GM23338 (cell line): ENCODE data around the gene TRIM67. TPM values are rescaled to one million over a fixed set of nuclear protein-coding genes. Genes with fewer than 3 reads are reported as not detected.

ENCODE experiments used
- ATAC-seq: fragments of 200-7000 bp; cut with Tn5 transposase; 3 replicates; pipeline ENCODE4 v1.9.1; 2020
- DNase-seq: peaks from one replicate; pipeline ENCODE4 v3.0.0-alpha.2; 2015; ENCODE audit warnings: low spot score
- H2AFZ ChIP-seq: fragments of 200-600 bp; sonication (generic); 2 replicates; pipeline ENCODE4 v1.8.0; 2016; ENCODE audit warnings: antibody characterized with exemption, mild to moderate bottlenecking, moderate library complexity
- H3F3A ChIP-seq: fragments of 200-600 bp; sonication (generic); replicated peaks from 2 replicates; pipeline ENCODE4 v1.8.0; 2017; ENCODE audit warnings: antibody characterized with exemption, mixed run types, low read depth
- H3K27ac ChIP-seq: fragments of 200-600 bp; sonication (generic); 2 replicates; pipeline ENCODE4 v1.6.1; 2016; ENCODE audit warnings: low read depth
- H3K27me3 ChIP-seq: fragments of 200-600 bp; sonication (generic); 2 replicates; pipeline ENCODE4 v1.8.0; 2016; ENCODE audit warnings: mild to moderate bottlenecking, mixed run types, moderate library complexity; ENCODE audit not compliant: insufficient read depth
- H3K36me3 ChIP-seq: fragments of 200-600 bp; sonication (generic); 2 replicates; pipeline ENCODE4 v1.8.0; 2016; ENCODE audit warnings: mild to moderate bottlenecking; ENCODE audit not compliant: insufficient read depth
- H3K4me1 ChIP-seq: fragments of 200-600 bp; sonication (generic); 2 replicates; pipeline ENCODE4 v1.8.0; 2016; ENCODE audit warnings: mild to moderate bottlenecking, moderate library complexity; ENCODE audit not compliant: insufficient read depth
- H3K4me2 ChIP-seq: fragments of 200-600 bp; sonication (generic); 2 replicates; pipeline ENCODE4 v1.7.1; 2017; ENCODE audit warnings: mixed run types
- H3K4me3 ChIP-seq: fragments of 200-600 bp; sonication (generic); 2 replicates; pipeline ENCODE4 v1.6.1; 2016; ENCODE audit warnings: mixed run types
- H3K79me2 ChIP-seq: fragments of 200-600 bp; sonication (generic); replicated peaks from 2 replicates; pipeline ENCODE4 v1.8.0; 2017; ENCODE audit warnings: mild to moderate bottlenecking; ENCODE audit not compliant: insufficient read depth
- H3K9me2 ChIP-seq: fragments of 200-600 bp; sonication (generic); 2 replicates; pipeline ENCODE4 v1.8.0; 2017; ENCODE audit not compliant: insufficient read depth
- H4K20me1 ChIP-seq: fragments of 200-600 bp; sonication (generic); replicated peaks from 2 replicates; pipeline ENCODE4 v1.8.0; 2017; ENCODE audit warnings: mild to moderate bottlenecking; ENCODE audit not compliant: insufficient read depth
- H3K27ac Mint-ChIP-seq: 2 replicates; pipeline ENCODE4 v1.8.0; 2020; ENCODE audit warnings: inconsistent platforms, mild to moderate bottlenecking, moderate library complexity, mixed read lengths
- H3K27me3 Mint-ChIP-seq: 3 replicates; pipeline ENCODE4 v1.8.0; 2022; ENCODE audit warnings: low read depth, mild to moderate bottlenecking, moderate library complexity, mixed read lengths, inconsistent platforms; ENCODE audit not compliant: insufficient read depth, poor library complexity
- H3K36me3 Mint-ChIP-seq: 3 replicates; pipeline ENCODE4 v1.8.0; 2021; ENCODE audit warnings: low read depth, mild to moderate bottlenecking, inconsistent platforms, moderate library complexity, mixed read lengths
- H3K4me1 Mint-ChIP-seq: 3 replicates; pipeline ENCODE4 v1.8.0; 2020; ENCODE audit warnings: mild to moderate bottlenecking, inconsistent platforms, mixed read lengths
- H3K4me3 Mint-ChIP-seq: 3 replicates; pipeline ENCODE4 v1.8.0; 2021; ENCODE audit warnings: moderate library complexity, mild to moderate bottlenecking, inconsistent platforms, mixed read lengths
- H3K9me3 Mint-ChIP-seq: 3 replicates; pipeline ENCODE4 v1.8.0; 2020; ENCODE audit warnings: moderate library complexity, mild to moderate bottlenecking, inconsistent platforms, mixed read lengths
- EZH2phosphoT487 ChIP-seq: fragments of 200-600 bp; sonication (generic); IDR thresholded peaks from one replicate; pipeline ENCODE4 v1.8.1; 2018; ENCODE audit warnings: antibody characterized with exemption; ENCODE audit not compliant: unreplicated experiment
- ZNF462 ChIP-seq: fragments of 250-450 bp; sonication (Bioruptor Pico); IDR thresholded peaks from 2 replicates; pipeline ENCODE4 v1.5.0; 2020; ENCODE audit warnings: mild to moderate bottlenecking, moderate library complexity
- polyA plus RNA-seq: library from polyadenylated mRNA; unstranded; fragments of >200 nt; fragmentation: Nextera tagmentation; extraction: Ambion mirVana; gene quantifications from 2 replicates; pipeline ENCODE4 v1.2.1, GENCODE V29; 2016
- total RNA-seq: library from RNA; depleted of rRNA; stranded (reverse); fragments of >200 nt; shearing (Covaris generic); gene quantifications from 2 replicates; pipeline ENCODE4 v1.2.3, GENCODE V29; 2014

TRIM67 gene
- total and polyA plus RNA-seq, 2 experiments from 2014 or later, result 0.03 TPM; not detected in 1

- Mint-ChIP-seq H3K9me3 (peaks cover 4% of the 10 kb centered on the region; the same call in 2 of the 3 replicates), H3K4me3 (peak overlapping the region; percentile 59; the same call in 2 of the 3 replicates)
Measured at GRCh38 chr1:231162970-231163829, 1.3 kb downstream of the TRIM67 start.

More at GRCh38 chr1:231162970-231163829, 1.3 kb downstream of the TRIM67 start:
- Histone ChIP-seq H3K9me2 (no peaks in the 10 kb centered on the region), H3K4me3 (peak overlapping the region; percentile 69), H3K79me2 (no peaks in the 10 kb centered on the region), H2AFZ (0 out of 2 replicates have a peak overlapping the region, but pooled peaks have one; percentile 38), H3F3A (no peaks in the 10 kb centered on the region), H3K36me3 (no peaks in the 10 kb centered on the region), H3K4me2 (peak overlapping the region; percentile 91), H3K4me1 (0 out of 2 replicates have a peak, but pooled peaks cover 6% of the 10 kb centered on the region), H4K20me1 (peaks cover 17% of the 10 kb centered on the region; the same call in 1 of the 2 replicates), H3K27me3 (peaks cover 91% of the 10 kb centered on the region), H3K27ac (no peak overlapping the region)
- Mint-ChIP-seq H3K4me1 (no peaks in the 10 kb centered on the region), H3K27ac (no peak overlapping the region), H3K36me3 (no peaks in the 10 kb centered on the region), H3K27me3 (peaks cover 73% of the 10 kb centered on the region)
- peak; percentile 51 for DNase-seq
- TF ChIP-seq ZNF462 (no peak), EZH2phosphoT487 (peak; percentile 16)
- ATAC-seq, result peak; percentile 30
